ENCODE results near the gene FOXJ3.

Gene FOXJ3

DNA sequence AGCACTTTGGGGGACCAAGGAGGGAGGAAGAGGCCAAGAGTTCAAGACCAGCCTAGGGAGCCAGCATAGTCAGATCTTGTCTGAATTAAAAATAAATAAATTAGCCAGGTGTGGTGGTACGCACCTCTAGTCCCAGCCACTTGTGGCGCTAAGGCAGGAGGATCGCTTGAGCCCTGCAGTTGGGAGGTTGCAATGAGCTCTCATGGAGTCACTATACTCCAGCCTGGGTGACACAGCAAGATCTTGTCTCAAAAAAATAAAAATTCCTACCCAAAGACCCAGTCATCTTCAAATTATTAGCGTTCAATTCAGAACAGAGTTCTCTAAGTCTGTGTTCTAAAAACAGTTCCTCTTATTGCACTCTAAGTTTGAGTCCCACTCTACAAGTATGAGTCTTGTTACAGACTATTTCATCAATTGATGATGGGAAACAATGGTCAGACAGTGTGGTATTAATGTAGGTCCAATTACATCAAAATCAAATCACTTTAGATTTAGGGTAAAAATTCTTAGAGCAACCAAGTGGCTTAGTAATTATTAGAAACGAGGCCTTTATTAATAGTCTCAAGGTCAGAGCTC is 6.9 kb downstream of the FOXJ3 start:
- no peak overlapping the region for H3K4me3 ChIP-seq (ENCODE audit: low read depth, low read length)
- TF ChIP-seq ZXDB (tag by site-specific recombination; IDR thresholded peaks at IDR 0.05) (no peak), HOXD13 (CRISPR knock-in tag; IDR thresholded peaks at IDR 0.05; ENCODE audit: borderline replicate concordance) (no peak), YY2 (tag by site-specific recombination; IDR thresholded peaks at IDR 0.05) (no peak), KLF8 (tag by site-specific recombination; IDR thresholded peaks at IDR 0.05) (no peak), MYNN (tag by site-specific recombination; IDR thresholded peaks at IDR 0.05; ENCODE audit: borderline replicate concordance) (no peak), KLF9 (tag by site-specific recombination; IDR thresholded peaks at IDR 0.05; ENCODE audit: low read depth) (no peak), ZBTB48 (tag by site-specific recombination; IDR thresholded peaks at IDR 0.05) (no peak), BCL11A (tag by site-specific recombination; IDR thresholded peaks at IDR 0.05; ENCODE audit: low read depth) (no peak), ZNF214 (tag by site-specific recombination; IDR thresholded peaks at IDR 0.05; ENCODE audit: borderline replicate concordance) (no peak), ZNF560 (tag by site-specific recombination; IDR thresholded peaks at IDR 0.05; ENCODE audit: borderline replicate concordance) (no peak), ZBTB20 (tag by site-specific recombination; IDR thresholded peaks at IDR 0.05) (no peak), ZSCAN23 (tag by site-specific recombination; IDR thresholded peaks at IDR 0.05) (no peak), ZNF114 (tag by site-specific recombination; IDR thresholded peaks at IDR 0.05) (no peak), ZNF529 (tag by site-specific recombination; IDR thresholded peaks at IDR 0.05; ENCODE audit: insufficient replicate concordance) (no peak)
- TF ChIP-seq, protein P1, sequence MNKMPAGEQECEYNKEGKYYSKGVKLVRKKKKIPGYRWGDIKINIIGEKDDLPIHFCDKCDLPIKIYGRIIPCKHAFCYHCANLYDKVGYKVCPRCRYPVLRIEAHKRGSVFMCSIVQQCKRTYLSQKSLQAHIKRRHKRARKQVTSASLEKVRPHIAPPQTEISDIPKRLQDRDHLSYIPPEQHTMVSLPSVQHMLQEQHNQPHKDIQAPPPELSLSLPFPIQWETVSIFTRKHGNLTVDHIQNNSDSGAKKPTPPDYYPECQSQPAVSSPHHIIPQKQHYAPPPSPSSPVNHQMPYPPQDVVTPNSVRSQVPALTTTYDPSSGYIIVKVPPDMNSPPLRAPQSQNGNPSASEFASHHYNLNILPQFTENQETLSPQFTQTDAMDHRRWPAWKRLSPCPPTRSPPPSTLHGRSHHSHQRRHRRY (tag by site-specific recombination; IDR thresholded peaks at IDR 0.05), result no peak
- TF ChIP-seq, protein P2, sequence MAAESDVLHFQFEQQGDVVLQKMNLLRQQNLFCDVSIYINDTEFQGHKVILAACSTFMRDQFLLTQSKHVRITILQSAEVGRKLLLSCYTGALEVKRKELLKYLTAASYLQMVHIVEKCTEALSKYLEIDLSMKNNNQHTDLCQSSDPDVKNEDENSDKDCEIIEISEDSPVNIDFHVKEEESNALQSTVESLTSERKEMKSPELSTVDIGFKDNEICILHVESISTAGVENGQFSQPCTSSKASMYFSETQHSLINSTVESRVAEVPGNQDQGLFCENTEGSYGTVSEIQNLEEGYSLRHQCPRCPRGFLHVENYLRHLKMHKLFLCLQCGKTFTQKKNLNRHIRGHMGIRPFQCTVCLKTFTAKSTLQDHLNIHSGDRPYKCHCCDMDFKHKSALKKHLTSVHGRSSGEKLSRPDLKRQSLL (tag by site-specific recombination; IDR thresholded peaks at IDR 0.05), result no peak
- TF ChIP-seq, protein P3, sequence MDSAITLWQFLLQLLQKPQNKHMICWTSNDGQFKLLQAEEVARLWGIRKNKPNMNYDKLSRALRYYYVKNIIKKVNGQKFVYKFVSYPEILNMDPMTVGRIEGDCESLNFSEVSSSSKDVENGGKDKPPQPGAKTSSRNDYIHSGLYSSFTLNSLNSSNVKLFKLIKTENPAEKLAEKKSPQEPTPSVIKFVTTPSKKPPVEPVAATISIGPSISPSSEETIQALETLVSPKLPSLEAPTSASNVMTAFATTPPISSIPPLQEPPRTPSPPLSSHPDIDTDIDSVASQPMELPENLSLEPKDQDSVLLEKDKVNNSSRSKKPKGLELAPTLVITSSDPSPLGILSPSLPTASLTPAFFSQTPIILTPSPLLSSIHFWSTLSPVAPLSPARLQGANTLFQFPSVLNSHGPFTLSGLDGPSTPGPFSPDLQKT (IDR thresholded peaks at IDR 0.05; ENCODE audit: borderline replicate concordance, low read depth, low read length), result no peak
- H3K27ac ChIP-seq (ENCODE audit: extremely low read depth, low read depth, low read length), result no peak overlapping the region
- ChIA-PET CTCF (interaction anchor here (0.6 to 1.3 kb wide), 5 partner anchors 12 to 573 kb away, joined by 3 to 5 read pairs (median 3); no protein-coding TSS in a partner anchor), POLR2A (no interaction called here)
- no peaks in the 10 kb centered on the region for H3K9me3 ChIP-seq (ENCODE audit: control insufficient read depth, insufficient read depth, low read depth, low read length)
- peaks cover 4% of the 10 kb centered on the region for H3K4me1 ChIP-seq (ENCODE audit: control insufficient read depth, insufficient read depth, low read length)
- no peaks in the 10 kb centered on the region; a peak in 1 of 3 replicates for H3K36me3 ChIP-seq (ENCODE audit: control insufficient read depth in 2 of 2, insufficient read depth in 1 of 2, low read length in 2 of 2)

DNA sequence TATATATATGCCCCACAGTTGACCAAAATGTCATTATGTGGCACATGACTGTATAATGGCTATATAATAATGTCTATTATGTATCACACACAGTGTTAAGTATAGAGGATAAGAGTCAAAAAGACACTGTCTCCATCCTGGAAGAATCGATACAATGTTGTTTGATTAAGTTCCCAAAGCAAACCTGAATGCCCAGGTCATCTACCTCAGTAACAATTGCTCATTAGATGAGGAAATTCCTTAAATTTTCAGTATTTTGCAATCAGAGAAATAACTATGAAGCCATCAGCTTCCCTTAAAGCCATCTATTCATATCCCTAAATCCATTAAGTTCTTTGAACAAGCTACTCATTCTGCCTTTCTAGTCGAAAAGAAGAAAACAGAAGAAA is 10.0 kb downstream of the FOXJ3 start:
- POLR2A ChIA-PET, result no interaction called here
- Histone ChIP-seq H3K27ac (ENCODE audit: extremely low read depth, low read depth, low read length) (no peak overlapping the region), H3K4me1 (ENCODE audit: control insufficient read depth, insufficient read depth, low read length) (peaks cover 13% of the 10 kb centered on the region; the same call in 1 of the 2 replicates), H3K9me3 (ENCODE audit: control insufficient read depth, insufficient read depth, low read depth, low read length) (no peaks in the 10 kb centered on the region), H3K4me3 (ENCODE audit: low read depth, low read length) (no peak overlapping the region), H3K36me3 (ENCODE audit: control insufficient read depth in 2 of 2, insufficient read depth in 1 of 2, low read length in 2 of 2) (no peaks in the 10 kb centered on the region)
- CTCF ChIA-PET, result no interaction called here
- TF ChIP-seq MYNN (tag by site-specific recombination; IDR thresholded peaks at IDR 0.05; ENCODE audit: borderline replicate concordance), result no peak
- TF ChIP-seq, protein P1 (tag by site-specific recombination; IDR thresholded peaks at IDR 0.05), result no peak
- no peak for TF ChIP-seq ZNF416 (tag by site-specific recombination; IDR thresholded peaks at IDR 0.05)
- no peak for TF ChIP-seq ZNF302 (tag by site-specific recombination; IDR thresholded peaks at IDR 0.05; ENCODE audit: low read depth)
- TF ChIP-seq ZNF266 (tag by site-specific recombination; IDR thresholded peaks at IDR 0.05; ENCODE audit: low read depth), result no peak
- no peak for TF ChIP-seq ZNF571 (tag by site-specific recombination; IDR thresholded peaks at IDR 0.05)
- TF ChIP-seq ZNF701 (tag by site-specific recombination; IDR thresholded peaks at IDR 0.05), result no peak
- TF ChIP-seq, protein P4, sequence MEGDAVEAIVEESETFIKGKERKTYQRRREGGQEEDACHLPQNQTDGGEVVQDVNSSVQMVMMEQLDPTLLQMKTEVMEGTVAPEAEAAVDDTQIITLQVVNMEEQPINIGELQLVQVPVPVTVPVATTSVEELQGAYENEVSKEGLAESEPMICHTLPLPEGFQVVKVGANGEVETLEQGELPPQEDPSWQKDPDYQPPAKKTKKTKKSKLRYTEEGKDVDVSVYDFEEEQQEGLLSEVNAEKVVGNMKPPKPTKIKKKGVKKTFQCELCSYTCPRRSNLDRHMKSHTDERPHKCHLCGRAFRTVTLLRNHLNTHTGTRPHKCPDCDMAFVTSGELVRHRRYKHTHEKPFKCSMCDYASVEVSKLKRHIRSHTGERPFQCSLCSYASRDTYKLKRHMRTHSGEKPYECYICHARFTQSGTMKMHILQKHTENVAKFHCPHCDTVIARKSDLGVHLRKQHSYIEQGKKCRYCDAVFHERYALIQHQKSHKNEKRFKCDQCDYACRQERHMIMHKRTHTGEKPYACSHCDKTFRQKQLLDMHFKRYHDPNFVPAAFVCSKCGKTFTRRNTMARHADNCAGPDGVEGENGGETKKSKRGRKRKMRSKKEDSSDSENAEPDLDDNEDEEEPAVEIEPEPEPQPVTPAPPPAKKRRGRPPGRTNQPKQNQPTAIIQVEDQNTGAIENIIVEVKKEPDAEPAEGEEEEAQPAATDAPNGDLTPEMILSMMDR (tag by site-specific recombination; IDR thresholded peaks at IDR 0.05), result no peak
- no peak for TF ChIP-seq EGR2 (tag by site-specific recombination; IDR thresholded peaks at IDR 0.05; ENCODE audit: low read depth)
- TF ChIP-seq ZNF747 (tag by site-specific recombination; IDR thresholded peaks at IDR 0.05), result no peak
- TF ChIP-seq ZNF776 (tag by site-specific recombination; IDR thresholded peaks at IDR 0.05; ENCODE audit: borderline replicate concordance), result no peak
- TF ChIP-seq ZNF274 (IDR thresholded peaks at IDR 0.05; ENCODE audit: low read length), result no peak
- no peak for TF ChIP-seq ZNF274 (tag by site-specific recombination; IDR thresholded peaks at IDR 0.05; ENCODE audit: borderline replicate concordance)

Data from HEK293 (cell line).